H9 (cell line): ENCODE results near the gene VPS16. TPM values are rescaled to one million over a fixed set of nuclear protein-coding genes. Genes with fewer than 3 reads are reported as not detected.
A peak's percentile ranks its signal among the peaks of the same experiment; 100 is the strongest.

Source experiments
- DNase-seq: peaks from one replicate; pipeline ENCODE4 v3.0.0-alpha.2; 2017
- H2AFZ ChIP-seq: one replicate; pipeline ENCODE4 v1.6.1; 2013; ENCODE audit warnings: mild to moderate bottlenecking, low read length, control low read depth, moderate library complexity
- H2AK5ac ChIP-seq: 2 replicates; pipeline ENCODE4 v1.6.1; 2013; ENCODE audit warnings: low read length, control low read depth, mixed read lengths; ENCODE audit not compliant: insufficient read length
- H2BK120ac ChIP-seq: one replicate; pipeline ENCODE4 v1.6.1; 2013; ENCODE audit warnings: low read depth, mild to moderate bottlenecking, low read length, control low read depth, inconsistent platforms; ENCODE audit not compliant: poor library complexity, severe bottlenecking
- H2BK12ac ChIP-seq: 2 replicates; pipeline ENCODE4 v1.6.1; 2013; ENCODE audit warnings: low read length, control low read depth, mixed read lengths, low read depth; ENCODE audit not compliant: insufficient read length
- H2BK15ac ChIP-seq: 2 replicates; pipeline ENCODE4 v1.6.1; 2013; ENCODE audit warnings: low read depth, low read length, control low read depth
- H2BK20ac ChIP-seq: one replicate; pipeline ENCODE4 v1.6.1; 2013; ENCODE audit warnings: low read depth, mild to moderate bottlenecking, low read length, control low read depth, inconsistent platforms; ENCODE audit not compliant: poor library complexity, severe bottlenecking
- H2BK5ac ChIP-seq: 2 replicates; pipeline ENCODE4 v1.6.1; 2013; ENCODE audit warnings: low read length, control low read depth, mixed read lengths; ENCODE audit not compliant: insufficient read length
- H3K14ac ChIP-seq: 2 replicates; pipeline ENCODE4 v1.6.1; 2013; ENCODE audit warnings: low read length, control low read depth; ENCODE audit not compliant: insufficient read depth
- H3K18ac ChIP-seq: 2 replicates; pipeline ENCODE4 v1.6.1; 2013; ENCODE audit warnings: low read depth, mild to moderate bottlenecking, mixed read lengths, low read length, control low read depth; ENCODE audit not compliant: insufficient read length
- H3K23ac ChIP-seq: 2 replicates; pipeline ENCODE4 v1.6.1; 2013; ENCODE audit warnings: low read length, control low read depth, mixed read lengths, low read depth; ENCODE audit not compliant: insufficient read length
- H3K23me2 ChIP-seq: 2 replicates; pipeline ENCODE4 v1.6.1; 2013; ENCODE audit warnings: low read depth, mild to moderate bottlenecking, mixed read lengths, low read length, control low read depth; ENCODE audit not compliant: insufficient read length, poor library complexity, severe bottlenecking
- H3K27ac ChIP-seq: 2 replicates; pipeline ENCODE4 v1.5.1; 2013; ENCODE audit warnings: low read length, control low read depth, mixed read lengths, low read depth; ENCODE audit not compliant: insufficient read length
- H3K27me3 ChIP-seq: 2 replicates; pipeline ENCODE4 v1.6.1; 2013; ENCODE audit warnings: low read length, control low read depth, inconsistent platforms; ENCODE audit not compliant: insufficient read depth
- H3K4ac ChIP-seq: 2 replicates; pipeline ENCODE4 v1.6.1; 2013; ENCODE audit warnings: low read depth, mild to moderate bottlenecking, control low read depth, inconsistent platforms, low read length, moderate library complexity
- H3K4me1 ChIP-seq: 2 replicates; pipeline ENCODE4 v1.6.1; 2013; ENCODE audit warnings: low read length, control low read depth, inconsistent platforms; ENCODE audit not compliant: insufficient read depth
- H3K4me2 ChIP-seq: 2 replicates; pipeline ENCODE4 v1.6.1; 2013; ENCODE audit warnings: low read length, control low read depth, mixed read lengths; ENCODE audit not compliant: insufficient read length, insufficient read depth
- H3K56ac ChIP-seq: 2 replicates; pipeline ENCODE4 v1.6.1; 2013; ENCODE audit warnings: low read depth, mild to moderate bottlenecking, mixed read lengths, low read length, control low read depth; ENCODE audit not compliant: insufficient read length
- H3K79me1 ChIP-seq: 2 replicates; pipeline ENCODE4 v1.6.1; 2013; ENCODE audit warnings: low read depth, mild to moderate bottlenecking, moderate library complexity, low read length, control low read depth, inconsistent platforms; ENCODE audit not compliant: insufficient read depth, poor library complexity, severe bottlenecking
- H3K79me2 ChIP-seq: 2 replicates; pipeline ENCODE4 v1.6.1; 2013; ENCODE audit warnings: low read length, control low read depth, inconsistent platforms; ENCODE audit not compliant: insufficient read depth
- H3K9ac ChIP-seq: 2 replicates; pipeline ENCODE4 v1.6.1; 2013; ENCODE audit warnings: low read length, control low read depth, mixed read lengths; ENCODE audit not compliant: insufficient read length; ENCODE audit errors: extremely low read depth
- H3K9me3 ChIP-seq: one replicate; pipeline ENCODE4 v1.6.1; 2013; ENCODE audit warnings: low read depth, low read length, inconsistent platforms; ENCODE audit not compliant: control insufficient read depth
- H3T11ph ChIP-seq: one replicate; pipeline ENCODE4 v1.6.1; 2013; ENCODE audit warnings: mild to moderate bottlenecking, low read length, control low read depth, inconsistent platforms
- H4K20me1 ChIP-seq: one replicate; pipeline ENCODE4 v1.6.1; 2013; ENCODE audit not compliant: control insufficient read depth, insufficient read length, insufficient read depth
- H4K5ac ChIP-seq: 2 replicates; pipeline ENCODE4 v1.6.1; 2013; ENCODE audit warnings: low read depth, mild to moderate bottlenecking, mixed read lengths, low read length, control low read depth; ENCODE audit not compliant: insufficient read length
- H4K8ac ChIP-seq: replicated peaks from 2 replicates; pipeline ENCODE4 v1.6.1; 2013; ENCODE audit warnings: low read length, control low read depth, mixed read lengths, low read depth; ENCODE audit not compliant: insufficient read length
- H4K91ac ChIP-seq: 2 replicates; pipeline ENCODE4 v1.6.1; 2013; ENCODE audit warnings: low read depth, mild to moderate bottlenecking, moderate library complexity, mixed read lengths, low read length, control low read depth; ENCODE audit not compliant: insufficient read length
- H3K27ac Mint-ChIP-seq, 3 experiments: 2 replicates in 2 of 3; 3 replicates in 1 of 3; pipeline ENCODE4 v1.8.0; 2020 to 2021; ENCODE audit warnings: mixed read lengths in 3 of 3, mild to moderate bottlenecking in 1 of 3, moderate library complexity in 1 of 3
- H3K27me3 Mint-ChIP-seq: 2 replicates; pipeline ENCODE4 v1.8.0; 2021; ENCODE audit warnings: low read depth, mild to moderate bottlenecking, moderate library complexity, mixed read lengths
- H3K36me3 Mint-ChIP-seq, 3 experiments: 2 replicates in 2 of 3; 3 replicates in 1 of 3; pipeline ENCODE4 v1.8.0; 2020 to 2021; ENCODE audit warnings: low read depth in 3 of 3, mixed read lengths in 3 of 3; ENCODE audit not compliant: insufficient read depth in 1 of 3
- H3K4me1 Mint-ChIP-seq, 2 experiments: 2 replicates each; pipeline ENCODE4 v1.8.0; 2020; ENCODE audit warnings: mixed read lengths in 2 of 2
- H3K4me3 Mint-ChIP-seq, 2 experiments: 2 replicates in 1 of 2; 3 replicates in 1 of 2; pipeline ENCODE4 v1.8.0; 2020 to 2021; ENCODE audit warnings: mild to moderate bottlenecking in 2 of 2, mixed read lengths in 2 of 2, moderate library complexity in 1 of 2
- H3K9me3 Mint-ChIP-seq, 2 experiments: 2 replicates in 1 of 2; 3 replicates in 1 of 2; pipeline ENCODE4 v1.8.0; 2020; ENCODE audit warnings: mild to moderate bottlenecking in 2 of 2, mixed read lengths in 2 of 2, moderate library complexity in 1 of 2
- CTCF ChIP-seq: fragments of 200-600 bp; sonication (generic); conservative IDR thresholded peaks from 3 replicates; pipeline ENCODE4 v1.8.0; 2021; ENCODE audit warnings: antibody characterized with exemption, mild to moderate bottlenecking
- WGBS: extraction: QIAGEN DNeasy Blood & Tissue Kit; methylation state at CpG from one replicate; pipeline ENCODE4 v1.1.7; 2013; ENCODE audit warnings: missing lambda C conversion rate, low lambda C conversion rate, mixed read lengths; ENCODE audit not compliant: insufficient read length; ENCODE audit errors: extremely low coverage; 5-methylcytosine and 5-hydroxymethylcytosine counted together
- total RNA-seq: library from RNA; stranded (reverse); gene quantifications from 2 replicates; pipeline ENCODE4 v1.2.1, GENCODE V29; 2021

The VPS16 gene
- total RNA-seq, 1 experiment from 2014 or later, result 32.1 TPM

GRCh38 chr20:2840967-2841531 lies 504 bp downstream of the VPS16 start:
- H3K79me2 ChIP-seq, result no peaks in the 10 kb centered on the region
- H3K9me3 ChIP-seq, result no peaks in the 10 kb centered on the region
- H3K18ac ChIP-seq, result no peak overlapping the region
- DNase-seq, result peak; percentile 61
- H3K14ac ChIP-seq, result no peak overlapping the region
- no peak overlapping the region for H2BK15ac ChIP-seq
- H3K27me3 ChIP-seq, result peaks cover 7% of the 10 kb centered on the region; the same call in 1 of the 2 replicates
- H3K9ac ChIP-seq, result peak overlapping the region; percentile 40
- Mint-ChIP-seq H3K4me3 (peak overlapping the region; percentile 80), H3K27ac (no peak overlapping the region; a peak in 1 of 7 replicates), H3K4me1 (peaks cover 4 to 10% of the 10 kb centered on the region in 2 experiments), H3K27me3 (peaks cover 12% of the 10 kb centered on the region), H3K9me3 (peaks cover 0 to 4% of the 10 kb centered on the region in 2 experiments; a peak in 1 of 5 replicates), H3K36me3 (peaks cover 3 to 19% (median 17%) of the 10 kb centered on the region in 3 experiments)
- no peak overlapping the region for H3K27ac ChIP-seq
- no peaks in the 10 kb centered on the region for H4K20me1 ChIP-seq
- H3K23me2 ChIP-seq, result peaks cover 7% of the 10 kb centered on the region
- no peak overlapping the region for H2AK5ac ChIP-seq
- H3K79me1 ChIP-seq, result no peaks in the 10 kb centered on the region
- no peak overlapping the region for H3K4ac ChIP-seq
- no peak overlapping the region for H3T11ph ChIP-seq
- H3K4me1 ChIP-seq, result no peaks in the 10 kb centered on the region
- no peak overlapping the region for H2BK12ac ChIP-seq
- H4K91ac ChIP-seq, result no peak overlapping the region
- H2BK20ac ChIP-seq, result no peak overlapping the region
- H3K4me2 ChIP-seq, result peak overlapping the region; percentile 83
- no CpG with 5 or more reads among the region's 33 CpGs for WGBS
- no peak overlapping the region for H2AFZ ChIP-seq
- H2BK120ac ChIP-seq, result no peak overlapping the region
- H3K56ac ChIP-seq, result no peak overlapping the region
- no peak overlapping the region for H4K5ac ChIP-seq
- H4K8ac ChIP-seq, result no peak overlapping the region
- TF ChIP-seq CTCF, result no peak
- no peak overlapping the region for H2BK5ac ChIP-seq
- no peak overlapping the region for H3K23ac ChIP-seq
